WTC11 (cell line): ENCODE results near the gene NEK2. TPM values are rescaled to one million over a fixed set of nuclear protein-coding genes. Genes with fewer than 3 reads are reported as not detected.
"Not testable (repeated sequence)": the region's sequence is repeated elsewhere in the genome, so short reads cannot be mapped to it uniquely, and the experiment has no call there.

Source experiments
- ATAC-seq: fragments of 200-7000 bp; cut with Tn5 transposase; 2 replicates; pipeline ENCODE4 v1.10.0; 2021; ENCODE audit warnings: mild to moderate bottlenecking, moderate library complexity
- CTCF ChIA-PET: fragments of 300-600 bp; sonication (Branson Sonifier 250); formaldehyde crosslinking; loops from one replicate; lab custom pipeline; 2021; ENCODE audit warnings: antibody characterized with exemption; lab: Charles Lee
- POLR2A ChIA-PET: fragments of 350-600 bp; sonication (Branson Sonifier 250); formaldehyde crosslinking; loops from one replicate; lab custom pipeline; 2021; ENCODE audit warnings: antibody characterized with exemption; lab: Charles Lee
- DNase-seq: peaks from one replicate; pipeline ENCODE4 v3.0.0; 2021; ENCODE audit warnings: low spot score
- H3K27ac Mint-ChIP-seq: 2 replicates; pipeline ENCODE4 v1.8.0; 2021; ENCODE audit warnings: mixed read lengths
- H3K27me3 Mint-ChIP-seq: 2 replicates; pipeline ENCODE4 v1.8.0; 2021; ENCODE audit warnings: low read depth, mild to moderate bottlenecking, moderate library complexity, mixed read lengths
- H3K36me3 Mint-ChIP-seq: 2 replicates; pipeline ENCODE4 v1.8.0; 2021; ENCODE audit warnings: mixed read lengths
- H3K4me1 Mint-ChIP-seq: 2 replicates; pipeline ENCODE4 v1.8.0; 2022; ENCODE audit warnings: mixed read lengths
- H3K4me3 Mint-ChIP-seq: 2 replicates; pipeline ENCODE4 v1.8.0; 2021; ENCODE audit warnings: mild to moderate bottlenecking, moderate library complexity, mixed read lengths
- H3K9me3 Mint-ChIP-seq: 2 replicates; pipeline ENCODE4 v1.8.0; 2021; ENCODE audit warnings: mixed read lengths
- ATF2 ChIP-seq: sonication (generic); formaldehyde crosslinking; IDR thresholded peaks from 2 replicates; pipeline ENCODE4 v1.8.1; 2022; ENCODE audit warnings: low read depth, missing genetic modification reagents, borderline replicate concordance
- EMX1 ChIP-seq: fragments of 250-450 bp; sonication (Bioruptor Pico); IDR thresholded peaks from 2 replicates; pipeline ENCODE4 v1.8.0; 2021; ENCODE audit warnings: mild to moderate bottlenecking
- ESRRA ChIP-seq: sonication (generic); formaldehyde crosslinking; IDR thresholded peaks from 2 replicates; pipeline ENCODE4 v1.8.1; 2022; ENCODE audit warnings: mild to moderate bottlenecking, missing genetic modification reagents, borderline replicate concordance
- FOXP1 ChIP-seq: sonication (generic); formaldehyde crosslinking; IDR thresholded peaks from 2 replicates; pipeline ENCODE4 v1.8.0; 2022; ENCODE audit warnings: missing genetic modification reagents, mild to moderate bottlenecking, moderate library complexity, borderline replicate concordance
- GABPB1 ChIP-seq: sonication (generic); formaldehyde crosslinking; IDR thresholded peaks from 2 replicates; pipeline ENCODE4 v1.8.1; 2023; ENCODE audit warnings: mild to moderate bottlenecking, missing genetic modification reagents
- IRF2 ChIP-seq: sonication (generic); formaldehyde crosslinking; IDR thresholded peaks from 2 replicates; pipeline ENCODE4 v1.8.0; 2022; ENCODE audit warnings: low read depth, missing genetic modification reagents, borderline replicate concordance
- NFE2L1 ChIP-seq: sonication (generic); formaldehyde crosslinking; IDR thresholded peaks from 2 replicates; pipeline ENCODE4 v1.8.1; 2023; ENCODE audit warnings: missing genetic modification reagents
- NR1H2 ChIP-seq: sonication (generic); formaldehyde crosslinking; IDR thresholded peaks from 2 replicates; pipeline ENCODE4 v1.9.0; 2021; ENCODE audit warnings: mild to moderate bottlenecking, moderate library complexity, missing genetic modification reagents
- SP1 ChIP-seq: sonication (generic); formaldehyde crosslinking; conservative IDR thresholded peaks from 2 replicates; pipeline ENCODE4 v1.8.1; 2022; ENCODE audit warnings: missing genetic modification reagents
- TEAD1 ChIP-seq: sonication (generic); formaldehyde crosslinking; IDR thresholded peaks from 2 replicates; pipeline ENCODE4 v1.8.0; 2022; ENCODE audit warnings: mild to moderate bottlenecking, missing genetic modification reagents
- TP53 ChIP-seq: sonication (generic); formaldehyde crosslinking; IDR thresholded peaks from 2 replicates; pipeline ENCODE4 v1.8.1; 2023; ENCODE audit warnings: mild to moderate bottlenecking, missing genetic modification reagents
- ZBTB21 ChIP-seq: sonication (generic); formaldehyde crosslinking; IDR thresholded peaks from 2 replicates; pipeline ENCODE4 v1.8.1; 2023; ENCODE audit warnings: mild to moderate bottlenecking, missing genetic modification reagents, borderline replicate concordance
- ZNF138 ChIP-seq: sonication (generic); formaldehyde crosslinking; conservative IDR thresholded peaks from 2 replicates; pipeline ENCODE4 v1.8.1; 2022; ENCODE audit warnings: mild to moderate bottlenecking, moderate library complexity, missing genetic modification reagents
- ZNF425 ChIP-seq: fragments of 250-450 bp; sonication (Bioruptor Pico); conservative IDR thresholded peaks from 2 replicates; pipeline ENCODE4 v1.9.0; 2021; ENCODE audit warnings: mild to moderate bottlenecking
- ZNF671 ChIP-seq: fragments of 250-450 bp; sonication (Bioruptor Pico); IDR thresholded peaks from 2 replicates; pipeline ENCODE4 v1.8.0; 2021; ENCODE audit warnings: mild to moderate bottlenecking
- total RNA-seq: library from RNA; stranded (reverse); gene quantifications from 3 replicates; pipeline ENCODE4 v1.2.3, GENCODE V29; 2021
- TF ChIP-seq, protein P1 (sequence below): sonication (generic); formaldehyde crosslinking; IDR thresholded peaks from 2 replicates; pipeline ENCODE4 v1.8.1; 2023; ENCODE audit warnings: mild to moderate bottlenecking, moderate library complexity, missing genetic modification reagents
- TF ChIP-seq, protein P2 (sequence below): sonication (generic); formaldehyde crosslinking; IDR thresholded peaks from 2 replicates; pipeline ENCODE4 v1.8.0; 2022; ENCODE audit warnings: mild to moderate bottlenecking, missing genetic modification reagents
- TF ChIP-seq, protein P3 (sequence below): fragments of 250-450 bp; sonication (Bioruptor Pico); IDR thresholded peaks from 2 replicates; pipeline ENCODE4 v1.9.0; 2021; ENCODE audit warnings: moderate library complexity, mild to moderate bottlenecking, inconsistent platforms, borderline replicate concordance

The NEK2 gene
- total RNA-seq, 1 experiment from 2014 or later = 23.5 TPM

DNA sequence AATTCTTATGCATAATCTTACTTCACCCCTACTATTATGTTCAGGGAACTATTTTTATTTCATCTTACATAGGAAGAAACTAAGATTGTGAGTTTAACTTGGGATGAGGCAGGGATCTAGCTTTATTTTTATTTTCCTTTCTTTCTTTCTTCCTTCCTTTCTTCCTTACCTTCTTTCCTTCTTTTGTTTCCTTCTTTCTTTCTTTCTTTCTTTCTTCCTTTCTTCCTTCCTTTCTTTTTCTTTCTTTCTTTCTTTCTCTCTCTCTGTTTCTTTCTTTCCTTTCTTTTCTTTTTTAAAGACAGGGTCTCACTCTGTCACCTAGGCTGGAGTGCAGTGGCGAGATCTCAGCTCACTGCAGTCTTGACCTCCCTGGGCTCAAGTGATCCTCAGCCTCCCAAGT, 28.9 kb downstream of the NEK2 start (continued):
- no peak for TF ChIP-seq SP1

GRCh38 chr1:211645601-211646000, 29.8 kb downstream of the NEK2 start:
- H3K9me3 Mint-ChIP-seq, H3K27me3 Mint-ChIP-seq, H3K36me3 Mint-ChIP-seq, CTCF ChIA-PET, H3K4me3 Mint-ChIP-seq, ATAC-seq, H3K27ac Mint-ChIP-seq, DNase-seq, H3K4me1 Mint-ChIP-seq: not testable (repeated sequence)
- POLR2A ChIA-PET = interaction anchor here (0.7 kb wide), 1 partner anchor 66 kb away, joined by 3 read pairs; no protein-coding TSS in a partner anchor

- H3K9me3 Mint-ChIP-seq = no peaks in the 10 kb centered on the region
- no peak overlapping the region for H3K27ac Mint-ChIP-seq
- CTCF ChIA-PET = interaction anchor here (0.7 kb wide), 1 partner anchor 177 kb away, joined by 3 read pairs; no protein-coding TSS in a partner anchor
- ATAC-seq = no peak
- TF ChIP-seq, protein P1, sequence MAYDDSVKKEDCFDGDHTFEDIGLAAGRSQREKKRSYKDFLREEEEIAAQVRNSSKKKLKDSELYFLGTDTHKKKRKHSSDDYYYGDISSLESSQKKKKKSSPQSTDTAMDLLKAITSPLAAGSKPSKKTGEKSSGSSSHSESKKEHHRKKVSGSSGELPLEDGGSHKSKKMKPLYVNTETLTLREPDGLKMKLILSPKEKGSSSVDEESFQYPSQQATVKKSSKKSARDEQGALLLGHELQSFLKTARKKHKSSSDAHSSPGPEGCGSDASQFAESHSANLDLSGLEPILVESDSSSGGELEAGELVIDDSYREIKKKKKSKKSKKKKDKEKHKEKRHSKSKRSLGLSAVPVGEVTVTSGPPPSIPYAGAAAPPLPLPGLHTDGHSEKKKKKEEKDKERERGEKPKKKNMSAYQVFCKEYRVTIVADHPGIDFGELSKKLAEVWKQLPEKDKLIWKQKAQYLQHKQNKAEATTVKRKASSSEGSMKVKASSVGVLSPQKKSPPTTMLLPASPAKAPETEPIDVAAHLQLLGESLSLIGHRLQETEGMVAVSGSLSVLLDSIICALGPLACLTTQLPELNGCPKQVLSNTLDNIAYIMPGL (CRISPR knock-in tag) = no peak
- TF ChIP-seq ATF2 (no peak), IRF2 (CRISPR knock-in tag) (no peak), NFE2L1 (CRISPR knock-in tag) (no peak), NR1H2 (CRISPR knock-in tag) (no peak), TEAD1 (CRISPR knock-in tag) (no peak), ZBTB21 (CRISPR knock-in tag) (no peak), TP53 (CRISPR knock-in tag) (no peak), EMX1 (CRISPR knock-in tag) (no peak), ZNF425 (CRISPR knock-in tag) (no peak), ZNF671 (no peak), GABPB1 (CRISPR knock-in tag) (no peak), ZNF138 (CRISPR knock-in tag) (no peak), ESRRA (CRISPR knock-in tag) (no peak), FOXP1 (no peak)
- TF ChIP-seq, protein P2, sequence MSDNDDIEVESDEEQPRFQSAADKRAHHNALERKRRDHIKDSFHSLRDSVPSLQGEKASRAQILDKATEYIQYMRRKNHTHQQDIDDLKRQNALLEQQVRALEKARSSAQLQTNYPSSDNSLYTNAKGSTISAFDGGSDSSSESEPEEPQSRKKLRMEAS (CRISPR knock-in tag) = no peak
- TF ChIP-seq, protein P3, sequence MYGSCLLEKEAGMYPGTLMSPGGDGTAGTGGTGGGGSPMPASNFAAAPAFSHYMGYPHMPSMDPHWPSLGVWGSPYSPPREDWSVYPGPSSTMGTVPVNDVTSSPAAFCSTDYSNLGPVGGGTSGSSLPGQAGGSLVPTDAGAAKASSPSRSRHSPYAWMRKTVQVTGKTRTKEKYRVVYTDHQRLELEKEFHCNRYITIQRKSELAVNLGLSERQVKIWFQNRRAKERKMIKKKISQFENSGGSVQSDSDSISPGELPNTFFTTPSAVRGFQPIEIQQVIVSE (CRISPR knock-in tag) = no peak
- DNase-seq = no peak
- POLR2A ChIA-PET = no interaction called here
- no peaks in the 10 kb centered on the region for H3K36me3 Mint-ChIP-seq
- H3K4me3 Mint-ChIP-seq = no peak overlapping the region
- peaks cover 14% of the 10 kb centered on the region for H3K4me1 Mint-ChIP-seq
- no peaks in the 10 kb centered on the region for H3K27me3 Mint-ChIP-seq
These were observed 30.8 kb downstream of the NEK2 start for GRCh38 chr1:211644653-211645052.
